Thyroid gland (tissue), 4 donors: ENCODE results near the gene RPGRIP1.

Source experiments
- POLR2A ChIP-seq, 2 donors: fragments of 450-650 bp; IDR thresholded peaks; one replicate each; pipeline ENCODE4 v1.6.1; 2017; ENCODE audit warnings: antibody characterized with exemption in 2 of 2, mild to moderate bottlenecking in 2 of 2, moderate library complexity in 1 of 2
- TF ChIP-seq, protein P1 (sequence below), 6 experiments: fragments of 200-600 bp in 3 of 6; fragments of 450-650 bp in 3 of 6; sonication (generic) in 3 of 6; IDR thresholded peaks; one replicate each; pipeline ENCODE4 v1.5.1; 2016 to 2019; ENCODE audit warnings: antibody characterized with exemption in 6 of 6, mild to moderate bottlenecking in 2 of 6, inconsistent platforms in 1 of 6, moderate library complexity in 1 of 6

DNA sequence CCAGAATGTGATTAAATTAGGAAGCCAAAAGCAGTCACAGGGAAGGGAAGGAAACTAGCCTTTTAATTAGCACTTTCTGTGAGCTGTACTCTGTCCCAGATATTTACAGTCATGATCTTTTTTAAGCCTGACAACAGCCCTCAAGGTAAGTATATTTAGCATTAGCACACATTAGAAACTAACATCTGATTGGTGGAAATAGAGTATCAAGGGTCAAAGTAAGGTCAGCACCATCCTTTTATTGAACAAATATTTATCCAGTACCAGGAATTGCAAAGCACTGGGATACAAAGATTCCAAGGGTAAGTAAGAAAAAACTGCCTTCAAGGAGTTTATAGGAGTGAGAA lies 28.2 kb downstream of the RPGRIP1 start:
- TF ChIP-seq, protein P1, sequence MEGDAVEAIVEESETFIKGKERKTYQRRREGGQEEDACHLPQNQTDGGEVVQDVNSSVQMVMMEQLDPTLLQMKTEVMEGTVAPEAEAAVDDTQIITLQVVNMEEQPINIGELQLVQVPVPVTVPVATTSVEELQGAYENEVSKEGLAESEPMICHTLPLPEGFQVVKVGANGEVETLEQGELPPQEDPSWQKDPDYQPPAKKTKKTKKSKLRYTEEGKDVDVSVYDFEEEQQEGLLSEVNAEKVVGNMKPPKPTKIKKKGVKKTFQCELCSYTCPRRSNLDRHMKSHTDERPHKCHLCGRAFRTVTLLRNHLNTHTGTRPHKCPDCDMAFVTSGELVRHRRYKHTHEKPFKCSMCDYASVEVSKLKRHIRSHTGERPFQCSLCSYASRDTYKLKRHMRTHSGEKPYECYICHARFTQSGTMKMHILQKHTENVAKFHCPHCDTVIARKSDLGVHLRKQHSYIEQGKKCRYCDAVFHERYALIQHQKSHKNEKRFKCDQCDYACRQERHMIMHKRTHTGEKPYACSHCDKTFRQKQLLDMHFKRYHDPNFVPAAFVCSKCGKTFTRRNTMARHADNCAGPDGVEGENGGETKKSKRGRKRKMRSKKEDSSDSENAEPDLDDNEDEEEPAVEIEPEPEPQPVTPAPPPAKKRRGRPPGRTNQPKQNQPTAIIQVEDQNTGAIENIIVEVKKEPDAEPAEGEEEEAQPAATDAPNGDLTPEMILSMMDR (IDR thresholded peaks at IDR 0.05), result no peak
- no peak for TF ChIP-seq POLR2A (IDR thresholded peaks at IDR 0.05)
